HEK293T (cell line): ENCODE results near the gene ACTRT3.

Experiments used
- BHLHE40 ChIP-seq: fragments of 450-650 bp; IDR thresholded peaks from 2 replicates; pipeline ENCODE4 v1.6.1; 2016; ENCODE audit warnings: mild to moderate bottlenecking, moderate library complexity, borderline replicate concordance
- FOXA1 ChIP-seq: fragments of 450-650 bp; IDR thresholded peaks from 2 replicates; pipeline ENCODE4 v1.6.1; 2016; ENCODE audit warnings: mild to moderate bottlenecking
- HDGF ChIP-seq: fragments of 450-650 bp; IDR thresholded peaks from 2 replicates; pipeline ENCODE4 v1.6.1; 2017; ENCODE audit warnings: antibody characterized with exemption, borderline replicate concordance
- PKNOX1 ChIP-seq: fragments of 450-650 bp; IDR thresholded peaks from 2 replicates; pipeline ENCODE4 v1.6.1; 2016
- SP1 ChIP-seq: fragments of 450-650 bp; IDR thresholded peaks from 2 replicates; pipeline ENCODE4 v1.6.1; 2017
- SUZ12 ChIP-seq: fragments of 450-650 bp; IDR thresholded peaks from 2 replicates; pipeline ENCODE4 v1.6.1; 2016; ENCODE audit warnings: mild to moderate bottlenecking
- TARDBP ChIP-seq: fragments of 450-650 bp; IDR thresholded peaks from 2 replicates; pipeline ENCODE4 v1.6.1; 2016

- TF ChIP-seq SP1, result no peak
- TF ChIP-seq PKNOX1, result no peak
- no peak for TF ChIP-seq BHLHE40
- no peak for TF ChIP-seq TARDBP
- no peak for TF ChIP-seq SUZ12
- TF ChIP-seq FOXA1, result no peak
- no peak for TF ChIP-seq HDGF
Measured at GRCh38 chr3:169812332-169813235, 43.2 kb upstream of the ACTRT3 start, which contains the start of the genes LRRC34 and LRRIQ4.
